ENCODE results near the gene PAXIP1. TPM values are rescaled to one million over a fixed set of nuclear protein-coding genes. Genes with fewer than 3 reads are reported as not detected.
"Not testable (repeated sequence)": the region's sequence is repeated elsewhere in the genome, so short reads cannot be mapped to it uniquely, and the experiment has no call there.

The PAXIP1 gene
- total and polyA plus RNA-seq, 11 donors, result 3.5 to 7.8 (median 5.3) TPM

DNA sequence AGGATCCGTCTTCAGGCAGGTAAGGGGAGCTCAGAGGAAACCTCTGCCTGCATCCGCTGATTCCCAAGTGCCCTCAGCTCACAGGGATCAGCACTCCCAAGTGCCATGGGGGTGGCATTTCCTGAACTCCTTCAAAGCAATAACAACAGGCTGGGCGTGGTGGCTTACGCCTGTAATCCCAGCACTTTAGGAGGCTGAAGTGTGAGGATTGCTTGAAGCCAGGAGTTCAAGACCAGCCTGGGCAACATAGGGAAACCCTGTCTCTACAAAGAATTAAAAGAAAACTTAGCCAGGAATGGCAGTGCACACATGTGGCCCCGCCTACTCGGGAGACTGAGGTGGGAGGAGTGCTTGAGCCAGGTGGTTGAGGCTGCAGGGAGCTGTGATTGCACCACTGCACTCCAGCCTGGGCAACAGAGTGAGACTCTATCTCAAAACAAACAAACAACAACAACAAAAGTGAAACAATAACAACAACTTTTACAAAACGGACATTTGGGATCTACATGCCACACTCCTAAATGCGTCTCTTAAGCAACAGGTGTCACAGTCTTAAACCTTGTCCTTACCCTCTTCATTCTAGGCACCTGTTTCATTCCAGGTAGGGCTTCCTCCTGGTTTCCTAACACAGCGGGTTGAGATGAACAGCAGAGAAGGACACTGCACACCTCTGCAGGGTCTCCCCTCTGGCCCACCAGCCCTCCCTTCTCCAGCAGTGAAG is 73.8 kb downstream of the PAXIP1 start:
- peaks cover 0 to 4% (median 0%) of the 10 kb centered on the region in 9 donors for H3K36me3 ChIP-seq
- intact Hi-C loops (cut with DNase I), result loop anchor here (2.0 to 10.0 kb wide), 13 partner anchors 73 to 838 kb away; partner anchors contain the start of genes PAXIP1 (in 7 of the 10) and INSIG1 (in 1 of the 10)
- ATAC-seq, result peak in 3 of 4 donors; percentile 2 to 26 (median 21)

DNA sequence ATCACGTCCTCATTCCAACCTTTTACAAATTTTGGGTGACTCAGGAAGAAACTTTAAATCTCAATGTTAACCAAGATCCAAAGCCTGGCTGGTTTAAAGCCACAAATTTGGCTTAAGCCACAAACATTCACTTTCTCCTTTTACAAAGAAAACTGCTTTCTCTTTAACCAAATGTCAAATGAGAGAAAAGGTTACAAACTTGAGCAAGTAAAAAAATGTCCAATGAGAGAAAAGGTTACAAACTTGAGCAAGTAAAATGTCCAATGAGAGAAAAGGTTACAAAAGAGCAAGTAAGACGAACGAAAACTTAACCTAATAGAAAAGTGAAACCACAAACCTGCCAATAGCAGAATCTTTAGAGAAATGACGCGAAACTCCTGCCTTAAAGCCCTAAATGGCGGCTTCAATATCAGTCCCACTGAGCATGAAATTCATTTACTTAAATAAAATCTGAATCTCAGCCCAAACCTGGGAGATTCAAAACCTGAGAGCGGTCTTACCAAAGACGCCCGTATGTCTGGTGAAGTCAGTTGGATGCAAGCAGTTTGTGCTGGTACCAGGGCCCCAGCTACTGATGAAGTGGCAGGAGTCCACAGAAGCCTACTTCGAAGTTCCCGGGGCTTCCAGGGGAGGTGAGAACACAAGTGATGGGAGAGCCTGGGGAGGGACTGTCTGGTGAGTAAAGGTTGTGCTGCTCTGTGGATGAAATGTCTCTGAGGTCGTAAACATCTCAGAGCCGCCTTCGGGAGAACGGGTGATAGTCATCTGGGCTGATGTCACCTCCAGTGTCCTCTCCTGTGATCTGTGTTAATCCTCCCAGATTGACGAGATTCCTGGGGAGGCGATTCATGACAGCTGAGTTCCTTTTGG is 74.6 kb downstream of the PAXIP1 start:
- Histone ChIP-seq H3K4me1 (peaks cover 0 to 19% (median 6%) of the 10 kb centered on the region in 12 donors), H3K4me3 (peak overlapping the region; percentile 18 to 76 (median 64)), H3K9me3 (peaks cover 0 to 3% (median 0%) of the 10 kb centered on the region in 12 donors), H3K27ac (peak overlapping the region; percentile 8 to 90 (median 77)), H3K27me3 (no peaks in the 10 kb centered on the region), H3K36me3 (peaks cover 0 to 4% (median 0%) of the 10 kb centered on the region in 9 donors)
- TF ChIP-seq, protein P1, sequence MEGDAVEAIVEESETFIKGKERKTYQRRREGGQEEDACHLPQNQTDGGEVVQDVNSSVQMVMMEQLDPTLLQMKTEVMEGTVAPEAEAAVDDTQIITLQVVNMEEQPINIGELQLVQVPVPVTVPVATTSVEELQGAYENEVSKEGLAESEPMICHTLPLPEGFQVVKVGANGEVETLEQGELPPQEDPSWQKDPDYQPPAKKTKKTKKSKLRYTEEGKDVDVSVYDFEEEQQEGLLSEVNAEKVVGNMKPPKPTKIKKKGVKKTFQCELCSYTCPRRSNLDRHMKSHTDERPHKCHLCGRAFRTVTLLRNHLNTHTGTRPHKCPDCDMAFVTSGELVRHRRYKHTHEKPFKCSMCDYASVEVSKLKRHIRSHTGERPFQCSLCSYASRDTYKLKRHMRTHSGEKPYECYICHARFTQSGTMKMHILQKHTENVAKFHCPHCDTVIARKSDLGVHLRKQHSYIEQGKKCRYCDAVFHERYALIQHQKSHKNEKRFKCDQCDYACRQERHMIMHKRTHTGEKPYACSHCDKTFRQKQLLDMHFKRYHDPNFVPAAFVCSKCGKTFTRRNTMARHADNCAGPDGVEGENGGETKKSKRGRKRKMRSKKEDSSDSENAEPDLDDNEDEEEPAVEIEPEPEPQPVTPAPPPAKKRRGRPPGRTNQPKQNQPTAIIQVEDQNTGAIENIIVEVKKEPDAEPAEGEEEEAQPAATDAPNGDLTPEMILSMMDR (IDR thresholded peaks at IDR 0.05), result no peak
- peak in 1 of 2 donors; percentile 17 for TF ChIP-seq POLR2A (IDR thresholded peaks at IDR 0.05)
- peak; percentile 54 to 90 (median 84) for ATAC-seq
- DNase-seq, result no peak
- 17 to 24% (median 18%) methylated on average over 17 of the region's 17 CpGs for WGBS, 4 donors
- intact Hi-C loops (cut with DNase I), result loop anchor here (1.0 to 10.0 kb wide), 14 partner anchors 74 to 839 kb away; partner anchors contain the start of genes PAXIP1 (in 7 of the 10) and INSIG1 (in 1 of the 10)

More for the DNA sequence above, 73.8 kb downstream of the PAXIP1 start:
- WGBS, 4 donors, result 65 to 70% (median 68%) methylated on average over 8 to 9 of the region's 9 CpGs
- H3K9me3 ChIP-seq, result peaks cover 0 to 11% (median 0%) of the 10 kb centered on the region in 12 donors
- TF ChIP-seq, protein P1 (IDR thresholded peaks at IDR 0.05), result no peak
- TF ChIP-seq POLR2A (IDR thresholded peaks at IDR 0.05), result no peak
- peaks cover 0 to 19% (median 6%) of the 10 kb centered on the region in 12 donors for H3K4me1 ChIP-seq
- DNase-seq, result no peak
- peak overlapping the region in 11 of 12 donors; percentile 63 to 90 (median 79) for H3K27ac ChIP-seq
- peak overlapping the region; percentile 18 to 76 (median 64) for H3K4me3 ChIP-seq
- H3K27me3 ChIP-seq, result no peaks in the 10 kb centered on the region

DNA sequence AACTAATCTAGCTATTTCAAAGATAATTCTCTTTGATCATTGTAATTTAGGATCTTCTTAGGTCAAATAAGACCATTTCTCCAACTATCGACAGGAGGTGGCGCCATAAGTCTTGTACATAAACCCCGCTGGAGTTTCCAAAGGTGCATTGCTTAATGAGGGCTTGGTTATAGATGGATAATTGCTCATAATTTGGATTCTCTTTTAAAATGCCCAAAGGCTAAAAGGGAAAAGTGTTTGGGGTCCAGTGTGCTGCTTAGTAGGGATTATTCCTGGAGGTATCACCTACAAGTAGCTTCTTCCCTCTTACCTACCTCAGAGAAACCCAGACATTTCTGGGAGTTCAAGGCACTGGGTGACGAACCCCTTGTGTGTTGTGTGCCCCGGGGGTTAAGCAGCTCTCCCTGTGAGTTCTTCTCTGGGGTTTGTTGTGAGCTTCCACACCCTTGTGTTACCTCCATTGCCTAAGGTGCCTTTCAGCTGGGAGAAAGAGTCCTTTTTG is 75.2 kb downstream of the PAXIP1 start:
- Histone ChIP-seq H3K4me1 (peaks cover 0 to 19% (median 6%) of the 10 kb centered on the region in 12 donors), H3K36me3 (peaks cover 0 to 4% (median 0%) of the 10 kb centered on the region in 9 donors), H3K27me3 (no peaks in the 10 kb centered on the region), H3K9me3 (no peaks in the 10 kb centered on the region), H3K27ac (peak overlapping the region; percentile 8 to 90 (median 77)), H3K4me3 (peak overlapping the region; percentile 9 to 76 (median 64))
- WGBS, 4 donors, result 4 to 9% (median 7%) methylated on average over 5 of the region's 5 CpGs
- DNase-seq, result peak in 4 of 5 donors; percentile 58 to 78 (median 74)
- intact Hi-C loops (cut with DNase I), result loop anchor here (1.0 to 10.0 kb wide), 14 partner anchors 75 to 840 kb away; partner anchors contain the start of genes PAXIP1 (in 7 of the 10) and INSIG1 (in 1 of the 10)
- TF ChIP-seq POLR2A (IDR thresholded peaks at IDR 0.05), result no peak
- TF ChIP-seq, protein P1 (IDR thresholded peaks at IDR 0.05), result peak; percentile 33 to 80 (median 64)
- ATAC-seq, result peak; percentile 43 to 90 (median 84)

DNA sequence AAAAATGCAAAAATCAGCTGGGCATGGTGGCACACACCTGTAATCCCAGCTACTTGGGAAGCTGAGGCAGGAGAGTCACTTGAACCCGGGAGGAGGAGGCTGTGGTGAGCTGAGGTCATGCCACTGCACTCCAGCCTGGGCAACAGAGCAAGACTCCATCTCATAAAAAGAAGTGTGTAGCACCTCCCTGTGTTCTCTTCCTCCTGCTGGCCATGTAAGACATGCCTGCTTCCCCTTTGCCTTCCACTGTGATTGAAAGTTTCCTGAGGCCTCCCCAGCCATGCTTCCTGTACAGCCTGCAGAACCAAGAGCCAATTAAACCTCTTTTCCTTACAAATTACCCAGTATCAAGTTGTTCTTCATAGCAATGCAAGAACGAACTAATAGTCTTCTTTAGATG is 80.5 kb downstream of the PAXIP1 start:
- intact Hi-C loops (cut with DNase I), result loop anchor here in 5 of 10 donors (2.0 to 10.0 kb wide), 5 partner anchors 82 to 612 kb away; partner anchors contain the start of gene PAXIP1 (in 1 of the 5)
- not testable (repeated sequence) for H3K36me3 ChIP-seq, ATAC-seq, H3K4me3 ChIP-seq, DNase-seq, H3K27ac ChIP-seq, H3K27me3 ChIP-seq, H3K9me3 ChIP-seq, H3K4me1 ChIP-seq
- WGBS, 4 donors, result 61 to 84% (median 76%) methylated on average over 2 of the region's 2 CpGs

All from heart left ventricle (tissue), 16 donors.